ENCODE results near the gene RAP1B.

- TF ChIP-seq CTCF (IDR thresholded peaks at IDR 0.05) (no peak), CREB1 (CRISPR knock-in tag; IDR thresholded peaks at IDR 0.05) (no peak), ZBTB21 (CRISPR knock-in tag; IDR thresholded peaks at IDR 0.05; ENCODE audit: borderline replicate concordance) (no peak), ZNF532 (CRISPR knock-in tag; IDR thresholded peaks at IDR 0.05; ENCODE audit: borderline replicate concordance) (no peak), ZNF232 (CRISPR knock-in tag; IDR thresholded peaks at IDR 0.05) (no peak), USF2 (CRISPR knock-in tag; IDR thresholded peaks at IDR 0.05) (no peak)
- TF ChIP-seq, protein P1, sequence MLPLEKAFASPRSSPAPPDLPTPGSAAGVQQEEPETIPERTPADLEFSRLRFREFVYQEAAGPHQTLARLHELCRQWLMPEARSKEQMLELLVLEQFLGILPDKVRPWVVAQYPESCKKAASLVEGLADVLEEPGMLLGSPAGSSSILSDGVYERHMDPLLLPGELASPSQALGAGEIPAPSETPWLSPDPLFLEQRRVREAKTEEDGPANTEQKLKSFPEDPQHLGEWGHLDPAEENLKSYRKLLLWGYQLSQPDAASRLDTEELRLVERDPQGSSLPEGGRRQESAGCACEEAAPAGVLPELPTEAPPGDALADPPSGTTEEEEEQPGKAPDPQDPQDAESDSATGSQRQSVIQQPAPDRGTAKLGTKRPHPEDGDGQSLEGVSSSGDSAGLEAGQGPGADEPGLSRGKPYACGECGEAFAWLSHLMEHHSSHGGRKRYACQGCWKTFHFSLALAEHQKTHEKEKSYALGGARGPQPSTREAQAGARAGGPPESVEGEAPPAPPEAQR (CRISPR knock-in tag; IDR thresholded peaks at IDR 0.05) = no peak
- TF ChIP-seq, protein P2, sequence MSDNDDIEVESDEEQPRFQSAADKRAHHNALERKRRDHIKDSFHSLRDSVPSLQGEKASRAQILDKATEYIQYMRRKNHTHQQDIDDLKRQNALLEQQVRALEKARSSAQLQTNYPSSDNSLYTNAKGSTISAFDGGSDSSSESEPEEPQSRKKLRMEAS (CRISPR knock-in tag; IDR thresholded peaks at IDR 0.05) = no peak
- TF ChIP-seq, protein P3, sequence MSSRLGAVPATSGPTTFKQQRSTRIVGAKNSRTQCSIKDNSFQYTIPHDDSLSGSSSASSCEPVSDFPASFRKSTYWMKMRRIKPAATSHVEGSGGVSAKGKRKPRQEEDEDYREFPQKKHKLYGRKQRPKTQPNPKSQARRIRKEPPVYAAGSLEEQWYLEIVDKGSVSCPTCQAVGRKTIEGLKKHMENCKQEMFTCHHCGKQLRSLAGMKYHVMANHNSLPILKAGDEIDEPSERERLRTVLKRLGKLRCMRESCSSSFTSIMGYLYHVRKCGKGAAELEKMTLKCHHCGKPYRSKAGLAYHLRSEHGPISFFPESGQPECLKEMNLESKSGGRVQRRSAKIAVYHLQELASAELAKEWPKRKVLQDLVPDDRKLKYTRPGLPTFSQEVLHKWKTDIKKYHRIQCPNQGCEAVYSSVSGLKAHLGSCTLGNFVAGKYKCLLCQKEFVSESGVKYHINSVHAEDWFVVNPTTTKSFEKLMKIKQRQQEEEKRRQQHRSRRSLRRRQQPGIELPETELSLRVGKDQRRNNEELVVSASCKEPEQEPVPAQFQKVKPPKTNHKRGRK (CRISPR knock-in tag; IDR thresholded peaks at IDR 0.05; ENCODE audit: borderline replicate concordance) = no peak
Measured at GRCh38 chr12:68622250-68622649, 11.6 kb downstream of the RAP1B start.
